ENCODE results near the gene RIPK1. TPM values are rescaled to one million over a fixed set of nuclear protein-coding genes. Genes with fewer than 3 reads are reported as not detected.

RIPK1 gene
- total RNA-seq, 1 donor from 2014 or later, result 4.9 TPM

DNA sequence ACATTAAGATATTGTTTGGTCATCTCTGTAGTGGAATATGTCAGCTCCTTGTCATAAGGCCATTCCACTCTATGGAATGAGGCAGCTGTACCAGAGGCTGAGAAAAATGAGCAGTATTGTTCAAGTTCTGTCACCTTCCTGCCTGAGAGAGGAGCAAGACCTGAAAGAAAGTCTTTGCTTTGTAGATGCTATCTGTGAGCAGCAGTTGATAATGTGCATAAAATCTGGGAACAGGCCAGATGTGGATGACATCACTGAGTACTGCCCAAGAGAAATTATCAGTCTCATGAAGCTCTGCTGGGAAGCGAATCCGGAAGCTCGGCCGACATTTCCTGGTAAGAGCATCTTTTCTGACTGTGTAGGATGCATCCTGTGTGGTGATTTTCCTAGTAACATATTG, 16.8 kb downstream of the RIPK1 start:
- H3K36me3 Mint-ChIP-seq, result peaks cover 66% of the 10 kb centered on the region
- H3K9ac ChIP-seq, result no peak overlapping the region
- H2AFZ ChIP-seq (replicated peaks), result no peak overlapping the region
- no peaks in the 10 kb centered on the region for H3K27me3 ChIP-seq
- no peaks in the 10 kb centered on the region for H4K20me1 ChIP-seq (ENCODE audit: low read depth)
- H3K9me3 ChIP-seq (ENCODE audit: low read depth), result peaks cover 7% of the 10 kb centered on the region
- H3F3A ChIP-seq (ENCODE audit: low read depth), result peaks cover 10% of the 10 kb centered on the region
- no peak overlapping the region for H3K4me3 Mint-ChIP-seq
- no peak overlapping the region for H3K4me3 ChIP-seq
- no peak for DNase-seq (ENCODE audit: low spot score)
- H3K4me1 Mint-ChIP-seq, result peaks cover 6% of the 10 kb centered on the region
- H3K36me3 ChIP-seq, result peaks cover 7% of the 10 kb centered on the region
- H3K4me2 ChIP-seq, result no peak overlapping the region
- no peaks in the 10 kb centered on the region for H3K27me3 Mint-ChIP-seq (ENCODE audit: insufficient read depth, low read depth)
- no peak for TF ChIP-seq EZH2phosphoT487 (IDR thresholded peaks at IDR 0.05)
- TF ChIP-seq EZH2 (IDR thresholded peaks at IDR 0.05), result no peak
- TF ChIP-seq, protein P1, sequence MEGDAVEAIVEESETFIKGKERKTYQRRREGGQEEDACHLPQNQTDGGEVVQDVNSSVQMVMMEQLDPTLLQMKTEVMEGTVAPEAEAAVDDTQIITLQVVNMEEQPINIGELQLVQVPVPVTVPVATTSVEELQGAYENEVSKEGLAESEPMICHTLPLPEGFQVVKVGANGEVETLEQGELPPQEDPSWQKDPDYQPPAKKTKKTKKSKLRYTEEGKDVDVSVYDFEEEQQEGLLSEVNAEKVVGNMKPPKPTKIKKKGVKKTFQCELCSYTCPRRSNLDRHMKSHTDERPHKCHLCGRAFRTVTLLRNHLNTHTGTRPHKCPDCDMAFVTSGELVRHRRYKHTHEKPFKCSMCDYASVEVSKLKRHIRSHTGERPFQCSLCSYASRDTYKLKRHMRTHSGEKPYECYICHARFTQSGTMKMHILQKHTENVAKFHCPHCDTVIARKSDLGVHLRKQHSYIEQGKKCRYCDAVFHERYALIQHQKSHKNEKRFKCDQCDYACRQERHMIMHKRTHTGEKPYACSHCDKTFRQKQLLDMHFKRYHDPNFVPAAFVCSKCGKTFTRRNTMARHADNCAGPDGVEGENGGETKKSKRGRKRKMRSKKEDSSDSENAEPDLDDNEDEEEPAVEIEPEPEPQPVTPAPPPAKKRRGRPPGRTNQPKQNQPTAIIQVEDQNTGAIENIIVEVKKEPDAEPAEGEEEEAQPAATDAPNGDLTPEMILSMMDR (IDR thresholded peaks at IDR 0.05), result no peak
- H3K9me3 Mint-ChIP-seq, result peaks cover 5% of the 10 kb centered on the region
- no peaks in the 10 kb centered on the region for H3K79me2 ChIP-seq (ENCODE audit: low read depth)
- H3K4me1 ChIP-seq, result peaks cover 8% of the 10 kb centered on the region
- no peak overlapping the region for H3K27ac ChIP-seq
- no peak overlapping the region for H3K27ac Mint-ChIP-seq

- Histone ChIP-seq H3K4me3 (no peak overlapping the region), H3K9me3 (ENCODE audit: low read depth) (peaks cover 12% of the 10 kb centered on the region), H4K20me1 (ENCODE audit: low read depth) (no peaks in the 10 kb centered on the region), H3K79me2 (ENCODE audit: low read depth) (no peaks in the 10 kb centered on the region), H3K4me2 (no peak overlapping the region), H3K4me1 (peaks cover 8% of the 10 kb centered on the region), H2AFZ (replicated peaks) (no peak overlapping the region), H3K9ac (no peak overlapping the region), H3K36me3 (peaks cover 11% of the 10 kb centered on the region), H3F3A (ENCODE audit: low read depth) (peaks cover 15% of the 10 kb centered on the region), H3K27ac (no peak overlapping the region), H3K27me3 (no peaks in the 10 kb centered on the region)
- Mint-ChIP-seq H3K36me3 (peaks cover 63% of the 10 kb centered on the region), H3K4me1 (peaks cover 6% of the 10 kb centered on the region), H3K9me3 (peaks cover 9% of the 10 kb centered on the region), H3K4me3 (no peak overlapping the region), H3K27ac (no peak overlapping the region), H3K27me3 (ENCODE audit: insufficient read depth, low read depth) (no peaks in the 10 kb centered on the region)
- TF ChIP-seq EZH2phosphoT487 (IDR thresholded peaks at IDR 0.05), result no peak
- no peak for DNase-seq (ENCODE audit: low spot score)
Measured at GRCh38 chr6:3086282-3086946, 18.1 kb downstream of the RIPK1 start.

GRCh38 chr6:3088446-3088845, 20.2 kb downstream of the RIPK1 start:
- H3K36me3 Mint-ChIP-seq, result peaks cover 47% of the 10 kb centered on the region
- no peak overlapping the region for H3K27ac Mint-ChIP-seq
- H4K20me1 ChIP-seq (ENCODE audit: low read depth), result no peaks in the 10 kb centered on the region
- H3K9me3 ChIP-seq (ENCODE audit: low read depth), result peaks cover 12% of the 10 kb centered on the region
- H3K9me3 Mint-ChIP-seq, result peaks cover 9% of the 10 kb centered on the region
- DNase-seq (ENCODE audit: low spot score), result no peak
- no peak overlapping the region for H3K4me3 Mint-ChIP-seq
- H2AFZ ChIP-seq (replicated peaks), result no peak overlapping the region
- peaks cover 11% of the 10 kb centered on the region for H3K36me3 ChIP-seq
- no peak overlapping the region for H3K27ac ChIP-seq
- no peak overlapping the region for H3K9ac ChIP-seq
- no peak overlapping the region for H3K4me3 ChIP-seq
- TF ChIP-seq, protein P1 (IDR thresholded peaks at IDR 0.05), result no peak
- TF ChIP-seq EZH2 (IDR thresholded peaks at IDR 0.05), result no peak
- TF ChIP-seq EZH2phosphoT487 (IDR thresholded peaks at IDR 0.05), result no peak
- H3F3A ChIP-seq (ENCODE audit: low read depth), result peaks cover 6% of the 10 kb centered on the region
- no peak overlapping the region for H3K4me2 ChIP-seq
- no peaks in the 10 kb centered on the region for H3K4me1 ChIP-seq
- no peaks in the 10 kb centered on the region for H3K4me1 Mint-ChIP-seq
- H3K79me2 ChIP-seq (ENCODE audit: low read depth), result no peaks in the 10 kb centered on the region
- H3K27me3 Mint-ChIP-seq (ENCODE audit: insufficient read depth, low read depth), result no peaks in the 10 kb centered on the region
- H3K27me3 ChIP-seq, result no peaks in the 10 kb centered on the region

DNA sequence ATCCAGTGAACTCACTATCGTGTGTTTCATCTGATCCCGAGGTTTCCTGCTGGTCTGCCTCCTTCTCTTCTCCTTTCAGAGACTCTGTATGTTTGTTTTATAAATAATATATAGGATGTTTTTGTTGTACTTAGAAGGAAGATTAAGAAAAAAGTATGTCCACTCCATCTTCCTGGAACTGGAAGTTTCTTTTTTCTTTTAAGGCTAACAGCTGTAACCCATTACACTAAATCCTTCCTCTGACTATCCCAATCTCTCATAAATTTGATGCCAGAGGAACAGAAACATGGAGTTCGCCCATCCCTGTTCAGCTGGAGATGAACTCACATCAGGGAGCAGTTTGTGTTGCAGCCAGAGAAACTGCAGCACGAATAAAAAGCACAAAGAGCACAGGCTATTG, 20.7 kb downstream of the RIPK1 start:
- Mint-ChIP-seq H3K4me3 (no peak overlapping the region), H3K27me3 (ENCODE audit: insufficient read depth, low read depth) (no peaks in the 10 kb centered on the region), H3K27ac (no peak overlapping the region), H3K4me1 (no peaks in the 10 kb centered on the region), H3K36me3 (peaks cover 43% of the 10 kb centered on the region), H3K9me3 (peaks cover 10% of the 10 kb centered on the region)
- DNase-seq (ENCODE audit: low spot score), result no peak
- Histone ChIP-seq H3K9ac (no peak overlapping the region), H3K4me2 (no peak overlapping the region), H4K20me1 (ENCODE audit: low read depth) (no peaks in the 10 kb centered on the region), H3K4me3 (no peak overlapping the region), H3K27me3 (no peaks in the 10 kb centered on the region), H2AFZ (replicated peaks) (no peak overlapping the region), H3K4me1 (no peaks in the 10 kb centered on the region), H3K79me2 (ENCODE audit: low read depth) (no peaks in the 10 kb centered on the region), H3K27ac (no peak overlapping the region), H3K36me3 (peaks cover 11% of the 10 kb centered on the region), H3K9me3 (ENCODE audit: low read depth) (peaks cover 13% of the 10 kb centered on the region), H3F3A (ENCODE audit: low read depth) (peaks cover 6% of the 10 kb centered on the region)
- TF ChIP-seq, protein P1 (IDR thresholded peaks at IDR 0.05), result no peak
- TF ChIP-seq EZH2 (IDR thresholded peaks at IDR 0.05) (no peak), EZH2phosphoT487 (IDR thresholded peaks at IDR 0.05) (no peak)
